SK-N-SH (cell line): Measurements from ENCODE around the gene ARMC9. TPM values are rescaled to one million over a fixed set of nuclear protein-coding genes. Genes with fewer than 3 reads are reported as not detected.

Source experiments
- CTCF ChIA-PET: fragments of 300-600, 350-600 bp; formaldehyde crosslinking; extraction: SDS; loops from one replicate; lab custom pipeline; 2021; lab: Yijun Ruan, JAX
- POLR2A ChIA-PET: fragments of 350-600 bp; sonication (Branson Sonifier 250); formaldehyde crosslinking; extraction: SDS; loops from one replicate; lab custom pipeline; 2020; ENCODE audit warnings: antibody characterized with exemption, inconsistent platforms; lab: Yijun Ruan, JAX
- DNase-seq: peaks from one replicate; pipeline ENCODE4 v3.0.0; 2012
- H2AFZ ChIP-seq: fragments of 200-600 bp; sonication (generic); 2 replicates; pipeline ENCODE4 v1.8.1; 2016; ENCODE audit warnings: antibody characterized with exemption, mild to moderate bottlenecking, low read depth
- H3F3A ChIP-seq: fragments of 200-600 bp; sonication (generic); replicated peaks from 2 replicates; pipeline ENCODE3; 2016; ENCODE audit warnings: antibody characterized with exemption, mild to moderate bottlenecking; ENCODE audit not compliant: insufficient read depth
- H3K27ac ChIP-seq, 2 experiments: fragments of 200-500 bp in 1 of 2; fragments of 200-600 bp in 1 of 2; sonication (Bioruptor generic) in 1 of 2; sonication (generic), shearing (Covaris generic) in 1 of 2; 2 replicates each; pipeline versions ENCODE4 v1.5.1 to v1.6.1; 2014 to 2016; ENCODE audit warnings: low read depth in 2 of 2, inconsistent platforms in 1 of 2, low read length in 1 of 2, mild to moderate bottlenecking in 1 of 2, mixed read lengths in 1 of 2
- H3K27me3 ChIP-seq: fragments of 200-600 bp; sonication (generic), shearing (Covaris generic); 2 replicates; pipeline ENCODE4 v1.6.1; 2016; ENCODE audit warnings: mixed run types; ENCODE audit not compliant: insufficient read depth
- H3K36me3 ChIP-seq, 2 experiments: fragments of 200-500 bp in 1 of 2; fragments of 200-600 bp in 1 of 2; sonication (Bioruptor generic) in 1 of 2; sonication (generic) in 1 of 2; replicated peaks in 1 of 2; 2 replicates each; pipeline versions ENCODE3 to v1.5.1; 2014 to 2016; ENCODE audit warnings: low read length in 1 of 2, mild to moderate bottlenecking in 1 of 2; ENCODE audit not compliant: insufficient read depth in 2 of 2, control insufficient read depth in 1 of 2
- H3K4me1 ChIP-seq, 2 experiments: fragments of 200-500 bp in 1 of 2; fragments of 200-600 bp in 1 of 2; sonication (Bioruptor generic) in 1 of 2; sonication (generic), shearing (Covaris generic) in 1 of 2; 2 replicates each; pipeline versions ENCODE4 v1.5.1 to v1.6.1; 2014 to 2016; ENCODE audit warnings: low read depth in 1 of 2, low read length in 1 of 2, mixed run types in 1 of 2; ENCODE audit not compliant: insufficient read depth in 2 of 2, control insufficient read depth in 1 of 2
- H3K4me2 ChIP-seq: fragments of 200-600 bp; sonication (generic), shearing (Covaris generic); 2 replicates; pipeline ENCODE4 v1.6.1; 2017; ENCODE audit warnings: mixed run types
- H3K4me3 ChIP-seq, 2 experiments: fragments of 200-500 bp in 1 of 2; fragments of 200-600 bp in 1 of 2; sonication (Bioruptor generic) in 1 of 2; sonication (generic), shearing (Covaris generic) in 1 of 2; 2 replicates each; pipeline versions ENCODE4 v1.5.1 to v1.8.1; 2014 to 2016; ENCODE audit warnings: low read depth in 2 of 2, inconsistent platforms in 1 of 2, low read length in 1 of 2, mild to moderate bottlenecking in 1 of 2, mixed read lengths in 1 of 2, moderate library complexity in 1 of 2
- H3K79me2 ChIP-seq: fragments of 200-600 bp; sonication (generic); 2 replicates; pipeline ENCODE4 v1.8.1; 2017; ENCODE audit warnings: mild to moderate bottlenecking; ENCODE audit not compliant: insufficient read depth
- H3K9ac ChIP-seq: fragments of 200-600 bp; sonication (generic); 2 replicates; pipeline ENCODE4 v1.6.1; 2017; ENCODE audit warnings: mixed run types
- H3K9me2 ChIP-seq: fragments of 200-600 bp; sonication (generic); 2 replicates; pipeline ENCODE4 v1.6.1; 2017; ENCODE audit warnings: mixed run types
- H3K9me3 ChIP-seq: fragments of 200-600 bp; sonication (generic); 2 replicates; pipeline ENCODE4 v1.6.1; 2017; ENCODE audit warnings: mixed run types, mild to moderate bottlenecking, moderate library complexity
- H4K20me1 ChIP-seq: fragments of 200-600 bp; sonication (generic); 2 replicates; pipeline ENCODE4 v1.6.1; 2017; ENCODE audit warnings: mild to moderate bottlenecking, mixed run types; ENCODE audit not compliant: insufficient read depth
- CHD2 ChIP-seq: fragments of 150-350 bp; IDR thresholded peaks from 2 replicates; pipeline ENCODE4 v1.6.1; 2018; ENCODE audit warnings: low read length; ENCODE audit not compliant: partially characterized antibody
- CTCF ChIP-seq: fragments of 200-600 bp; sonication (generic); IDR thresholded peaks from 2 replicates; pipeline ENCODE4 v1.6.1; 2017; ENCODE audit warnings: antibody characterized with exemption, mild to moderate bottlenecking, moderate library complexity
- FOSL2 ChIP-seq: IDR thresholded peaks from 2 replicates; pipeline ENCODE4 v1.4.0; 2012; ENCODE audit warnings: low read depth, mild to moderate bottlenecking, moderate library complexity, borderline replicate concordance
- GABPA ChIP-seq: IDR thresholded peaks from 2 replicates; pipeline ENCODE4 v1.4.0; 2012; ENCODE audit warnings: low read depth, mild to moderate bottlenecking
- JUND ChIP-seq: IDR thresholded peaks from 2 replicates; pipeline ENCODE4 v1.4.0; 2012
- NFIC ChIP-seq: IDR thresholded peaks from 2 replicates; pipeline ENCODE4 v1.4.0; 2012; ENCODE audit warnings: borderline replicate concordance
- NRF1 ChIP-seq: IDR thresholded peaks from 2 replicates; pipeline ENCODE4 v1.6.1; 2012; ENCODE audit warnings: low read depth, mild to moderate bottlenecking, low read length
- REST ChIP-seq: IDR thresholded peaks from 2 replicates; pipeline ENCODE4 v1.6.1; 2012; ENCODE audit warnings: mild to moderate bottlenecking, low read depth, low read length, moderate library complexity
- SIN3A ChIP-seq: IDR thresholded peaks from 2 replicates; pipeline ENCODE4 v1.6.1; 2012; ENCODE audit warnings: low read depth, mild to moderate bottlenecking, low read length, moderate library complexity, borderline replicate concordance
- TAF1 ChIP-seq: IDR thresholded peaks from 2 replicates; pipeline ENCODE4 v1.6.1; 2012; ENCODE audit warnings: low read depth, mild to moderate bottlenecking, low read length, moderate library complexity, borderline replicate concordance
- TCF12 ChIP-seq: IDR thresholded peaks from 2 replicates; pipeline ENCODE4 v1.4.0; 2012
- YY1 ChIP-seq: IDR thresholded peaks from 2 replicates; pipeline ENCODE4 v1.4.0; 2012; ENCODE audit warnings: low read depth, mild to moderate bottlenecking
- WGBS: methylation state at CpG from one replicate; pipeline ENCODE4 v1.1.6; 2017; ENCODE audit warnings: low lambda C conversion rate; 5-methylcytosine and 5-hydroxymethylcytosine counted together
- polyA plus RNA-seq, 3 experiments: library from polyadenylated mRNA; depleted of rRNA; stranded (reverse); fragments of >200 nt; gene quantifications; 2 replicates each; pipeline ENCODE4 v1.2.3, GENCODE V29; 2012
- TF ChIP-seq, protein P1 (sequence below): IDR thresholded peaks from 2 replicates; pipeline ENCODE4 v1.4.0; 2012; ENCODE audit warnings: low read depth
- TF ChIP-seq, protein P2 (sequence below): IDR thresholded peaks from 2 replicates; pipeline ENCODE4; 2012
- TF ChIP-seq, protein P3 (sequence below): fragments of 150-350 bp; IDR thresholded peaks from 2 replicates; pipeline ENCODE4 v1.6.1; 2016; ENCODE audit warnings: mild to moderate bottlenecking, low read depth, low read length

The ARMC9 gene
- polyA plus RNA-seq, 1 of the 3 experiments (the other 2 are of a cell fraction) = 25.3 TPM

GRCh38 chr2:231371430-231372054, 173.1 kb downstream of the ARMC9 start (continued):
- TF ChIP-seq REST (no peak), GABPA (no peak)

GRCh38 chr2:231372326-231372725, 173.9 kb downstream of the ARMC9 start:
- H3K9me2 ChIP-seq = no peaks in the 10 kb centered on the region
- no peaks in the 10 kb centered on the region for H3K9me3 ChIP-seq
- H3K9ac ChIP-seq = no peak overlapping the region
- peaks cover 0 to 17% of the 10 kb centered on the region in 2 experiments; a peak in 2 of 4 replicates for H3K4me1 ChIP-seq
- TF ChIP-seq NRF1 (no peak), YY1 (no peak), TCF12 (no peak), SIN3A (no peak)
- TF ChIP-seq, protein P1, sequence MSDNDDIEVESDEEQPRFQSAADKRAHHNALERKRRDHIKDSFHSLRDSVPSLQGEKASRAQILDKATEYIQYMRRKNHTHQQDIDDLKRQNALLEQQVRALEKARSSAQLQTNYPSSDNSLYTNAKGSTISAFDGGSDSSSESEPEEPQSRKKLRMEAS = no peak
- TF ChIP-seq, protein P2, sequence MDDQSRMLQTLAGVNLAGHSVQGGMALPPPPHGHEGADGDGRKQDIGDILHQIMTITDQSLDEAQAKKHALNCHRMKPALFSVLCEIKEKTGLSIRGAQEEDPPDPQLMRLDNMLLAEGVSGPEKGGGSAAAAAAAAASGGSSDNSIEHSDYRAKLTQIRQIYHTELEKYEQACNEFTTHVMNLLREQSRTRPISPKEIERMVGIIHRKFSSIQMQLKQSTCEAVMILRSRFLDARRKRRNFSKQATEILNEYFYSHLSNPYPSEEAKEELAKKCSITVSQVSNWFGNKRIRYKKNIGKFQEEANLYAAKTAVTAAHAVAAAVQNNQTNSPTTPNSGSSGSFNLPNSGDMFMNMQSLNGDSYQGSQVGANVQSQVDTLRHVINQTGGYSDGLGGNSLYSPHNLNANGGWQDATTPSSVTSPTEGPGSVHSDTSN = no peak
- no peak overlapping the region for H3K4me3 ChIP-seq
- H2AFZ ChIP-seq = no peak overlapping the region
- no peaks in the 10 kb centered on the region for H3F3A ChIP-seq
- WGBS = 84% methylated on average over 7 of the region's 7 CpGs
- CTCF ChIA-PET = interaction anchor here (1.2 to 2.0 kb wide), 3 partner anchors 16 to 75 kb away, joined by 3 to 5 read pairs (median 4); no protein-coding TSS in a partner anchor
- POLR2A ChIA-PET = no interaction called here
- no peak overlapping the region for H3K4me2 ChIP-seq
- H3K79me2 ChIP-seq = no peaks in the 10 kb centered on the region
- no peak for DNase-seq
- H3K27ac ChIP-seq = no peak overlapping the region
- H3K27me3 ChIP-seq = no peaks in the 10 kb centered on the region
- H3K36me3 ChIP-seq = no peaks in the 10 kb centered on the region
- no peaks in the 10 kb centered on the region for H4K20me1 ChIP-seq

DNA sequence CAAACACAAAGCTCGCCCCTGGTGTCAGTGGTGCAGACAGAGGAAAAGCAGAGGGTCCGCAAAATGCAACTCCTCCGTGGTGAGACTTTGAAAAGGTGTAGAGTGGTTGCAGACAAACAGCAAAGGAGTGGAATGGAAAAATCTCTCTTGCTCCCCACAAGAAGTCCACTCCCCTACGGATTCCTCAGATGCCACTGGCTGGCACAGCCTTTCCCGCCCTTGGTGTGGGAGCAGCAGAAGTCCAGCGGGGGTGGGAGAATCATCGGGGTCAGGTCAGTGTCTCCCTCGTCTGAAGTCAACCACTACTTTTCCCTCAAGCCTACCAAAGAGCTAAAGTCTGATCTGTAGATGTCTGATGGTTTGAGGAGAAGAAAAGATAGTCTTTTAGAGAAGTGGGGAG, 174.8 kb downstream of the ARMC9 start:
- ChIA-PET CTCF (interaction anchor here (1.4 kb wide), 1 partner anchor 76 kb away, joined by 4 read pairs; no protein-coding TSS in a partner anchor), POLR2A (no interaction called here)
- Histone ChIP-seq H3K4me1 (peaks cover 0 to 17% of the 10 kb centered on the region in 2 experiments; a peak in 2 of 4 replicates), H3K9me3 (no peaks in the 10 kb centered on the region), H3K9me2 (no peaks in the 10 kb centered on the region), H3K4me2 (no peak overlapping the region), H3K4me3 (no peak overlapping the region), H3K36me3 (no peaks in the 10 kb centered on the region), H3K9ac (no peak overlapping the region), H3K79me2 (no peaks in the 10 kb centered on the region), H3F3A (no peaks in the 10 kb centered on the region), H3K27ac (no peak overlapping the region), H2AFZ (no peak overlapping the region), H3K27me3 (no peaks in the 10 kb centered on the region), H4K20me1 (no peaks in the 10 kb centered on the region)
- DNase-seq = no peak
- 80% methylated on average over 8 of the region's 8 CpGs for WGBS
- no peak for TF ChIP-seq FOSL2
- TF ChIP-seq, protein P3, sequence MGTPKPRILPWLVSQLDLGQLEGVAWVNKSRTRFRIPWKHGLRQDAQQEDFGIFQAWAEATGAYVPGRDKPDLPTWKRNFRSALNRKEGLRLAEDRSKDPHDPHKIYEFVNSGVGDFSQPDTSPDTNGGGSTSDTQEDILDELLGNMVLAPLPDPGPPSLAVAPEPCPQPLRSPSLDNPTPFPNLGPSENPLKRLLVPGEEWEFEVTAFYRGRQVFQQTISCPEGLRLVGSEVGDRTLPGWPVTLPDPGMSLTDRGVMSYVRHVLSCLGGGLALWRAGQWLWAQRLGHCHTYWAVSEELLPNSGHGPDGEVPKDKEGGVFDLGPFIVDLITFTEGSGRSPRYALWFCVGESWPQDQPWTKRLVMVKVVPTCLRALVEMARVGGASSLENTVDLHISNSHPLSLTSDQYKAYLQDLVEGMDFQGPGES = no peak
- TF ChIP-seq, protein P1 = no peak
- no peak for TF ChIP-seq TAF1
- TF ChIP-seq, protein P2 = no peak
- TF ChIP-seq NFIC = no peak
- TF ChIP-seq CHD2 = no peak
- no peak for TF ChIP-seq CTCF
- no peak for TF ChIP-seq JUND
- TF ChIP-seq YY1 = no peak
